GM19043 (cell line): ENCODE measurements around the gene SLC35B2.

Source experiments
- ATAC-seq: cut with Tn5 transposase; IDR thresholded peaks from one replicate; pipeline ENCODE4 v1.9.1; 2021; ENCODE audit warnings: low read depth; ENCODE audit not compliant: unreplicated experiment

Gene SLC35B2, protein sequence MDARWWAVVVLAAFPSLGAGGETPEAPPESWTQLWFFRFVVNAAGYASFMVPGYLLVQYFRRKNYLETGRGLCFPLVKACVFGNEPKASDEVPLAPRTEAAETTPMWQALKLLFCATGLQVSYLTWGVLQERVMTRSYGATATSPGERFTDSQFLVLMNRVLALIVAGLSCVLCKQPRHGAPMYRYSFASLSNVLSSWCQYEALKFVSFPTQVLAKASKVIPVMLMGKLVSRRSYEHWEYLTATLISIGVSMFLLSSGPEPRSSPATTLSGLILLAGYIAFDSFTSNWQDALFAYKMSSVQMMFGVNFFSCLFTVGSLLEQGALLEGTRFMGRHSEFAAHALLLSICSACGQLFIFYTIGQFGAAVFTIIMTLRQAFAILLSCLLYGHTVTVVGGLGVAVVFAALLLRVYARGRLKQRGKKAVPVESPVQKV

DNA sequence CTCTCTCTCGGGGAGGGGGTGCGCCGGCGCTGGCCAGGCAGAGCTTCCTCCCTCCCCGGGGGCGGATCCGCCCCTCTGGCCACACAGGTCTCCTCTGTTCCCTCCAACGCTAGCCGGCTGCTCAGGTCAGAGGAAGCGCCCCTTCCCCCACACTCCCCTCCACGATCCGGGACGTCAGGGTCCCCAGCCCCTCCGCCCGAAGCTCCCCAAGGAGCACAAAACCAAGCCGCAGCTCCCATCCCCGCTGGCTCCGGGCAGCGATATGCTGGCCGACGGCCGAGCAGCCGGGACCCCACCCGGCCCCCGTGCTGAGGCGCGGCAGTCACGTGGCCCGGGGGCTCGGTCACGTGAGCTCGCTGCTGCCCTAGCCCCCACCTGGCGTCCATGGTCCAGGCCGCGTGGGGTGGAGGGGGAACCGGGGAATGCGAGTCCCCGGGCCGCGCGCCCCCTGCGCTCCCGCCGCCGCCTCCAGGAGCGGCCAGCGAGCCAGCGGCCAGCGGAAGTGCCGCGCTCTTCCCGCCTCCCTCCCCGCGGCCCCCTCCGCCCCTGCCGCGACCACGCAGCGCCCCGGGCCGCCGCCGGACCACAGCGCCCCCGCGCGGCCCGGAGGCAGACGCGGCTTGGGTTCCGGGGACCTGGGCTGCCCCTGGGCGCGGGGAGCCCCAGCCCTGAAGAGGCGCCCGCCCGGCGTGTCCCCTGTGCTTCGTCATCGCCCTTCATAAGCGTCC, at the start of gene SLC35B2:
Gene SLC35B2 (minus strand): TSS at position 504 of the 728 bp plus-strand sequence. CDS start 118 bp downstream, at position 386.
- peak; percentile 55 for ATAC-seq

GRCh38 chr6:44306710-44307109, 49.4 kb upstream of the SLC35B2 start:
- no peak for ATAC-seq

DNA sequence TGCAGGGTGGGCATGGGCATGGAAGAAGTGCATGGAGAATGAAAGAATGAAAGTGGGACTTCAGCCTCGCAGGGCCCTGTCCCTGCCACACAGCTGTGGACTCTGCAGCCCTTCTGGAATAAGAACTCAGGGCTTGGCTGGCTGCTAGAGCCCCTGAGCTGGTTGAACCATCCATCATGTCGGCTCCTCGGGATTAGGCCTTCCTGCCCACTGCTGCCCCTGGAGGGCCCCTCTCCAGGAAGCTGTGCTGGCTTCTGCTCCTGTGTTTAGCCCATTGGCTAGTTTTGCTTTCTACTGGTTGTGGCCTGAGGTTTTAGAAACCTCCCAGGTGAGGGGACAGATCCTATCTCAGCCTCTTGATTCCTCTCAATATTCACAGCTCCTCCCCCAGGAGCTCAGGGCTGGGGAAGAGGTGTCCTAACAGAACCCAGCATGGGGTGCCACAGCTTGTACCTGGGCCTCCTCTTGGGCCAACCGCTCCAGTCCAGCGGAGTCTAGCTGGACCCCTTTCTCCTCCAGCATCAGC, 47.9 kb upstream of the SLC35B2 start:
- ATAC-seq: no peak

DNA sequence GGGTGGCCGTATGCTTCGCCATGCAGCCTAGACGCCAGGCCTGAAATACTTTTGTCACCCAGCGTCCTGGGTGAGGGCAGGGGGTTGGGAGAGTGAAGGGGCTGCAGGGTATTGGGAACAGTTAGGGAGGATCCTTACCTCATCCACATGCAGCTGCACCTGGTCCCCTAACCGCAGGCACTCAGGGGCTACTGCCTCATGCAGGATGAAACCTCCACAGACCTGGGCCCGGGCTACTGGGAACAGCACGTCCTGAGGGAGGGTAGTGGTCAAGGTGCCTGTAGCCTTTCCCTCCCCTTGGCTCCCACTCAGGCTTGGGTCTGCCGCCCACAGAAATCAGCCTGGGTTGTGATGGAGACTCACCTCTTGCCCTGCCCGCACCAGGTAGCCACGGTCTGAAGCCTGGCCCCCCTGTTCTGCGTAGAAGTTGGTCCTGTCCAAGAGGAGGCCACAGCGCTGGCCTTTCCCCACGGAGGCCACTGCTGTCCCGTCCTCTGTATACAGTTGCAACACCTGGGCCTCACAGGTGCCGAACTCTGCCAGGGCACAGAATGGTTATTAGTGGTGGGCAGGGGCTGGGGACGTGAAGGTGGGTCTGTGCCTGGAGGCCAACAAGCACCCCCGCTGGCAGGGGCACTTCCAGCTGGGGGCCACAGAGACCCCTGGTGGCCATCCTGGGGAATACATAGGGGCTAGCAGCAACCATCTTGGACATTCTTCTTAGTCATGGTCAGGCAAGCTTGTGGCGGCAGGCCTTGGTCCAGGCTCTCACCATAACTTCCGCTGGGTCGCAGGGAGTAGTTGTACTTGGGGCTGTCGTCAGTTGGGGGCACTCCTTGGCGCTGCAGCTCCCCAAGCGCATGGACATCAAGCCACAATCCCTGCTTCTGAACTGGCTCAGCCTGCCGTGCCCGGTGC, 47.2 kb upstream of the SLC35B2 start:
- ATAC-seq: no peak

DNA sequence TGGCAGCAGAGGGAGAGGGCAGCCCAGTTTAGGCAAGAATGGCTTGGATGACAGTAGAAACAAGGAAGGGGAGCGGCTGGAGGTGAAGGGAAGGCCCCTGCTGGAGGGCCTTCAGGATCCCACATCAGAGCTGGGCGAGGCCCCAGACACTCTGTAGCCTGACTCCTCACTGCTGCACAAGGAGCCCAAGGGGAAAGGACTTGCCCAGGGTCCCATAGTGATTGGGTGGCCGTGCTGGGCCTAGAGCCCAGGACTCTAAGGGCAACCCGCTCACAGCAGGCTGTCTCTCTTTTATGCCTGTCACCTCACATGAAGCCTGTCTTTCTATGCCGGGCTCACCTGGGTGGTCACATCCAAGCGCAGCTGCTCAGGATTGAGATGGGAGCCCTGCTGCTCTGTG, 46.5 kb upstream of the SLC35B2 start:
- no peak for ATAC-seq

DNA sequence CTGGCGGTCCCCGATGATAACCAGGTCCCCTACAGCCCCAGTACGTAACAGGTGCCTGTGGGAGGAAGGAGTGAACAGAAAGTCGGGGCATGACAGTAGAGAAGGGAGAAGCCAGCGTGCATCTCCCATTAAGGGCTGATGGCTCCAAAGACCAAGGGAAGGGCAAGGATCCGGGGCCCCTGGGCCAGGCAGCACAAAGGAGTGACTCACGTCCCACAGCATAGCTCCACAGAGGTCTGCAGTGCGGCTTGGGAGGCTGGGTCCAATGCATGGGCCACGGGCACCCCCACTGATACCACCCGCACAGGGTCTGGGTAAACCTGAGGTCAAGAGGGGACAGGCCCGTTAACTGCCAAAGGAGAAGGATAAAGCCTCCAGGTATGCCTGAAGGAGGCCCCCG, 45.5 kb upstream of the SLC35B2 start:
- no peak for ATAC-seq

- ATAC-seq: no peak
Observed at GRCh38 chr6:44301782-44302564, 44.6 kb upstream of the SLC35B2 start.

- no peak for ATAC-seq
Observed at GRCh38 chr6:44301106-44301505, 43.8 kb upstream of the SLC35B2 start.

DNA sequence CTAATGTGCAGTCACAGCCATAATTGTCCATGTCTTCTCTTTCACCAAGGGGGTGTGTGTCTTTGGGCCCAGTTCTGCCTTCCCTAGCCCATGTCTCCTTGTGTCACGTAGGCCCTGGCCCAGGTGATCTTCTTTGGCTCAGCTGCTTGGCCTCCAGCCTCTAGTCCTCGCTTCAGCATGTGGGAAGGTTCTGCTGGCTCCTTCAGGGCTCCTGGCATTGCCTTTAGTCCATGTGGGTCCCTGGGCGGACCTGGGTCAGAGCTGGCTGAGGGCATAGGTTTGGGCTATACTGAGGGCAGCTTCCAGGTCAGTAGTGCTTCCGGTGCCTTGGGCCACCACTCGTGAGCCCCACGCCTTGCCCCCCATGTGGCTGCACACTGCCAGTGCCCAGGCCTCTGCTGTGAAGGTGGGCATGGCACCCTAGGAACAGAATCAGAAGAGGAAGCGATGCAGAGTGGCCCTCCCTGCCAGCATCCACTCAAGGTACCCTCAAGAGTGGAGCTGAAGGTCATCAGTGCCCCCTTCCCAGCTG, 43.0 kb upstream of the SLC35B2 start:
- ATAC-seq: no peak

GRCh38 chr6:44298864-44299263, 41.5 kb upstream of the SLC35B2 start:
- no peak for ATAC-seq

DNA sequence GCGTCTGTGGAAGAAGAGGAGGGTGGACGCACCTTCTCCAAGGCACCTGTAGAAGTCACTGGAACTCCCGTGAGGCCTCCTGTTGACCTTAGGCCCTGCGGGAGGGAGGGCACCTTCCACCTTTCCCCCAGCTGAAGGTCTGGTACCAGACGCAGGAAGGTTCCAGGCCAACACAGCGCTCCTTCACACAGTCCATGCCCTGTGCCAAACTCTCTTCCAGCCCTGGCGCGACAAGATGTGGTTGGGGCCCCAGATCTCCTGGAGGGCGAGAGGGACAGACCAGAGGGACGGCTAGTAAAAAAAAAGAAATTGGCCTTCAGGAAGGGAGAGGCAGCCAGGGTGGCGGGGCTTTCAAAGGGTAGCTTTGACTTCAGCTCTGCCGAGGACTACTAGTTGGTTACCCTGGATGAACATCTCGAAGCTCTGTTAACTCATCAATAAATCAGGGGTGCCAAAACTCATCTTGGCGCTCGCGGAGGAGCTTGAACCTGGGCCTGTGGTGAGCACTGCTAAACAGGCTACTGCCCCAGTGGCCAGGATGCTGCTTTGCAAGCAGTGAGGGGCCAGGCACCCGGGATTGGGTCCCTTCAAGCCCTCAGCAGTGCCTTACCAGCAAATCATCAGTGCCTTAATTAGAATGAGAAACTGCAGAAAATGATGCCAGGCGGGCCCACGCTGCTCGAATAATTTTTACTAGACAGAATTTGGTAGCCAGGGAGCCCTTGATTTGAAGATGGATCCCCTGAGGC, 40.9 kb upstream of the SLC35B2 start:
- no peak for ATAC-seq

DNA sequence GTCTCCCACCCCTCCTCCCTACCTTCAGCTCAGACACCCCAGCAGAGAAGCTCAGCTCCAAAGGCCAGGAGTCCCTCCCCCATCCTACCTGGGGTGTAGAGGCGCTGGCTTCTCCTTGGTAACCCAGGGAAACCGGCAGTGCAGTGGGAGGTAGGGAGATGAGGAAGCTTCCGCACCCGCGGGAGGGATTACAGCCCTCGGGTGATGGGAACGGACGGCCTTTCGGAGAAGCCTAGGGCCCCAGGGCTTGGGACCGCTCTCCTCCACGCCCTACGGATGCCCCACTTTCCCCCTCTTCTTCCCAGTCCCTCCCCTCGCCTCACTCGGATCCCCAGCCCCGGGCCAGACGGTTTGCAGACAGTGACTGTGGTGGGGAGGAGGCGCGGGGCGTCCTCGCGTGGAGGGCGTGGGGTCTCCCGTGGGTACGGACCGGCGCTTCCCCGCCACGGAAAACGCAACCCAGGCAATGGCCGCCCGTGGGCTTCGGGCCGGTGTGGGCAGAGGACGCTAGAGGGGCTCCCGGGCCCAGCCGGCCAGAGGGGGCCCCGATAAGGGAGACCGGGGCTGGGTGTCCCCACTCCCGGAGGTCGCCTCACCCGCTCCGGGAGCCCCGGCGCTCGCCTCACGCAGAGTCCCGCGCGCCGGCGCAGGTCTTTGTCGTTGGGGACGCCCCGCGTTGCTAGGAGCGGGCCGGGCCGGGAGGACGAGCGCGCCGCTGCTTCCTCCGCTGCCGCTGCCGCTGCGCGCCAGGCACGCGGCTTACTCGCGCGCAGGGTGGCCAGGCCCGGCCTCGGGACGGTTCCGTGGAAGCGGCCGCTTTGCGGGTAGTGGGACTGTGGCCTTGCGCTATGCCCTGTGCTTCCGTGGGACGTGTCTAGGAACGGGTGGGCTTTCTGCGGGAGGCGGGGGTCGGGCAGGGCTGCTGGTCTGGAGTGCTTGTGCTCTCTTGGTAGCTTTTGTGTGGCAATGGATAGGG, 40.0 kb upstream of the SLC35B2 start:
- ATAC-seq: no peak

DNA sequence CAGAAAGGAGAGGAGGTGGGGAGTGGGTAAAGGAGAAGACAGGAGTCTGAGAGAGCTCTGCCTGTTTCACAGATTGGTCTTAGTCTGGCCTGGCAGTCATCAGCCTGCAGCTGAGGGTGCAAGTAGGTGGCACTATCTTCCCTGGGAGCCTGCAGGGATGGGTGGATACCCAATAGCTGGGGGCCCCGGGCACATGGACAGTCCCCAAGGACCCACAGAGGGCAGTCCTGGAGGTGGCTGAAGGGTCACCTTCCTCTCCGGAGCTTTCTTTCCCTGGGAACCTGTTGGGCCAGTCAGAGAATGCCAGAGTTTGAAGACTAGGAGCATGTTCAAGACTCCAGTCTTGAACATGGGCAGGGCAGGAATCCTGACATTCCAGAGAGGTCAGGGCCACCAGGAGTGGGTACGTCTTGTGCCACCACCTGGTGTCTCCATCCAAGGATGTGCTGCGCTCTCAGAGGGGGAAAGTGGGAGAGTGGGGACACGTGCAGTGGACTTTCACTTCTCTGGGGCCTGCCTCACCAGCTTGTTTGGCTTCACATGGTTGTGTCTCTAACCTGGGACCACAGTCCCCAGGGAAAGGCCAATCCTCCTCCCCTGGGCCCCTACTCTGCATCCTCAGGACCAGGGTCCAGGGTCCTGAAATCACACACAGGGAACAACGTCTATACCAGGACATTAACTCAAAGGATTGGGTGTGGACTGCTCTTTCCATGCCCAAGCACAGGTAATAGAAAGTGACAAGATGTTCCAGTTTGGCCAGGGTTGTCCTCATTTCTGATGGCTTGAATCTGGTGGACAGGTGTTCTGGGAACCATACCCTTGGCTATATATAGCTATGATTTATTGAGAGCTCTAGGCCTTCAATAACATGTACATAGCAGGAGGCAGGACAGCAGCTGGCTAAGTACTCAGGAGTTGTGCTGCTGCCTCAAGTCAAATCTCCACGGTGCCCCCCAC, 37.8 kb upstream of the SLC35B2 start:
- no peak for ATAC-seq

GRCh38 chr6:44292661-44293365, 35.5 kb upstream of the SLC35B2 start:
- no peak for ATAC-seq

- ATAC-seq: no peak
Observed at GRCh38 chr6:44291841-44292240, 34.5 kb upstream of the SLC35B2 start.

GRCh38 chr6:44289726-44290260, 32.5 kb upstream of the SLC35B2 start:
- no peak for ATAC-seq
